Measurements from ENCODE around the gene ZFP91.

Gene ZFP91

DNA sequence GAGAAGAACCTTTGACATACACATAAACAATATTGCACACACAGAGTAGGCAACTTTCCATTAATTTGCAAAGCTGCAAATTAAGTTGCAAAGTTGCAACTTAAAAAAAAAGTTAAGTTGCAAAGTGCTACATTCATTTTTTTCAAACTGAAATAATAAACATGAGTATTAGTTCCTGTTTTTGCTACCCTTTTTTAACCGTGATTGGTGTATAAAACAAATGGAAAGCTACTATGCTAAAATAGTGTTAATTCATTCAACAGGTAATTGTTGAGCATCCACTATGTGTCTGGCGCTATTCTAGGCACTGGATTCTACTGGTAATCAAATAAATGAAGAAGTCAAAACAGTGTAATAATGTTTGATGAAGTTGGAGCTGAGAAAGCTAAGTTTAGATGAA, 8.1 kb downstream of the ZFP91 start:
- no peak for DNase-seq

DNA sequence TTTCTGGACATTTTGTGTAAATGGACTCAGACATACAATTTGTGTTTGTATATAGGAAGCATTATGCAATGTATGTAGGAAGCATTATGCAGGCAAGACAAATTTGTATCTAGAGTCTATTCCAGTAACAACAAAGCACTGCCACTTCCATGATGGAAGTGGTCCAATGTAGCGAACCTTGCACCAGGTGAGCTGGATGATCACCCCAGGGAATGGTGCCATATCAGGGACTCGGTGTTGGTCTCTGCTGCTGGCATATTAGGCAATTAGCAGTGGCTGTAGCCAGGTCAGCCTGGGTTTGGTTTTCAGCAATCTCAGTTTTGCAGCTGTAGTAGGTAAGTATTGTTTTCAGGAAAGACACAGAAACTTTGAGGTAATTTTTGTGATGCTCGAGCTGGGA, 12.8 kb downstream of the ZFP91 start:
- DNase-seq, result no peak

DNA sequence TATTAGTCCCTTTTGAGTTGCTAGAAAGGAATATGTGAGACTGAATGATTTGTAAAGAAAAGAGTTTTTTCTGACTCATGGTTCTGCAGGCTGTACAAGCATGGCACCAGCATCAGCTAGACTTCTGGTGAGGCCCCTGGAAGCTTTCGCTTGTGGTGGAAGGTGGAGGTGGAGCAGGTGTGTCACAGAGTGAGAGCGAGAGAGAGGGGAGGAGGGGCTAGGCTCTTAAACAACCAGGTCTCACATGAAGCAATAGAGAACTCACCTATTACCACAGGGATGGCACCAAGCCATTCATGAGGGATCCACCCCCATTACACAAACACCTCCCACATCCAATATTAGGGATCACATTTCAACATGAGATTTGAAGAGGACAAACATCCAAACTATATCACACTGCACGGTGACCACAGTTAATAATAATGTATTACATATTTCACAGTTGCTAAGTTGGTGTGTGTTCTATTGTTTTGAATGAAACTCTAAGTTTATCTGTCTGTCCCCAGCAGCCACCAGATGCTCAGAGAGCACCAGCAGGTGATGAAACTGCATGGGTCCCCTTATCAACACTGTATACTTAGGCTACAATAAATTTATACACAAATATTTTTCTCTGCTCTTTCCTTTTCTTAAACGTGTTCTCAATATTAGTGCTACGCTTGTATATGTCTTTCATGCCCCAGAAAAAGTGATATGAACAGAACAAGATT, 14.1 kb downstream of the ZFP91 start:
- no peak for DNase-seq

DNA sequence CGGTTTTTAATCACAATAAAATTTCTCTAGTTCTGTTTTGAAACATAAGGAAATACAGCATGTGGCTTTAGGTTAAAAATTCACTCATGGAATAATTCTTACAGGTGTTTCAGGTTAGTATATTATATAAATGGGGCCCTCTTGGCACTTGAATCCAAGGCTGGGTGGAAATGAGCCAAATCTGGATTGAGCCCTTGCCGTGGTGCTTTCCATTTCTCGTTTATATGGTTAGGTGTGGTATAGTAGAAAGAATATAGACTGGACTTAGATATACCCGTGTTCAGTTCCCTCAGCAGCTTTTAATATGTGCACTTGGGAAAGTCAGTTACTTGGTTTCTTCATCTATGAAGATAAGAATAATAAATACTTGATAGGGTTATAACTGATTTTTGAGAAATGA, 16.0 kb downstream of the ZFP91 start:
- DNase-seq, result no peak

DNA sequence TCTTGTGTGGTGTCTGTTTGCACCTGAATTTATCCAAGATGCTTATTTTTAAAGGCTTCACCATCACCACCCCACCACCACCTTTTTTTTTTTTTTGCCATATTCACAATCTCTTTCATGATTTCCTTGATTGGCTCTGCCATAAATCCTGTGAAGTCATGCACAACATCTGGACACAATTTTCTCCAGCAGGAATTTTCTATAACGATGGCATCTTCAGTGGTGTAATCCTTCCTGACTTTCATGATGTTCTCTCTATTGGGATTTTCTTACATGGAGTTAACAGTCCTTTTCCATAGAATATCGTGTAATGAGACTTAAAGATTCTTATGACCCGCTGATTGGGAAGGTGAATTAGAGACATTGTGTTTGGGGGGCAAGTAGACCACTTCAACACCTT, 17.8 kb downstream of the ZFP91 start:
- no peak for DNase-seq

DNA sequence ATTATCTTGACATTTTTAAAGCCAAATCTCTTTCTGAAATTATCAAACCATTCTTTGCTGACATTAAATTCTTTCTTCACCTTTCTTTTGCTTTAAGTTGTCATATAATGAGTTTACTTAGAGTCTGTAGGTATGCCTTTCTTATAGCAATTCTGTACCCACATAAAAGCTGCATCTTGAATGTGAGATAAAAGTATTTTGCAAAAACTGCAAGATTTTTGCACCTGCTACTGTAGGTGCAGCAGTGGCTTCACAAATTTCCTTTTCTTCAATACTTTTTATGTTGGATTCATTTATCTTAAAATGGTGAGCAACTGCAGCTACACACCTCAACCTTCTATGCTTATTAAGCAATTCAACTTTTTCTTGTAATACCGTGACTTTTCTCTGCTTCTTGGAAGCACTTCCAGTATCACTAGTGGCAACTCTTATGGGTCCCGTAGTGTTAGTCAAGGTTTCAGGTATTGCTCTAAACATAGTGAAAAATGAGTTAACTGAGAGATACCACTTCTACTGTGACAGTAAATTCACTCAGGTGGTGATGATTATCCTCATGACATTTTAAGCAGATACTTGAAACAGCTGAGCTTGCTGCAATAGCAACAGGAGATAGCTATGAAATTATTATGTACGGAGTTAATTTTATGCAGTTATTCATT, 18.8 kb downstream of the ZFP91 start:
- DNase-seq, result no peak

DNA sequence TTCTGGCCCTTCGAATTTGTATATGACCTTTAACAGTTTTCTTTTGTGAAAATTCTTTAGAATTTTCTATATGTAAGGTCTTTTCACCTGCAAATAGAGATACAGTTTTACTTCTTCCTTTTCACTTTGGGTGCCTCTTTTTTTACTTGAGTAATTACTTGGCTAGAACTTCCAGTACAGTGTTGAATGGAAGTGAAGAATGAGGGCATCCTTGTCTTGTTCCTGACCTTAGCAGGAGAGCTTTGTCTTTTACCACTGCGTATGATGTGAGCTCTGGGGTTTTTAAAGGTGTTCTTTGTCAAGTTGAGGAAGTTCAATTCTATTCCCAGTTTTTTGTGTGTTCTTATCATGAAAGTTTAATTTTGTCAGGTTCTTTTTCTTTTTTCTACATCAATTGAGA, 21.6 kb downstream of the ZFP91 start:
- no peak for DNase-seq

DNA sequence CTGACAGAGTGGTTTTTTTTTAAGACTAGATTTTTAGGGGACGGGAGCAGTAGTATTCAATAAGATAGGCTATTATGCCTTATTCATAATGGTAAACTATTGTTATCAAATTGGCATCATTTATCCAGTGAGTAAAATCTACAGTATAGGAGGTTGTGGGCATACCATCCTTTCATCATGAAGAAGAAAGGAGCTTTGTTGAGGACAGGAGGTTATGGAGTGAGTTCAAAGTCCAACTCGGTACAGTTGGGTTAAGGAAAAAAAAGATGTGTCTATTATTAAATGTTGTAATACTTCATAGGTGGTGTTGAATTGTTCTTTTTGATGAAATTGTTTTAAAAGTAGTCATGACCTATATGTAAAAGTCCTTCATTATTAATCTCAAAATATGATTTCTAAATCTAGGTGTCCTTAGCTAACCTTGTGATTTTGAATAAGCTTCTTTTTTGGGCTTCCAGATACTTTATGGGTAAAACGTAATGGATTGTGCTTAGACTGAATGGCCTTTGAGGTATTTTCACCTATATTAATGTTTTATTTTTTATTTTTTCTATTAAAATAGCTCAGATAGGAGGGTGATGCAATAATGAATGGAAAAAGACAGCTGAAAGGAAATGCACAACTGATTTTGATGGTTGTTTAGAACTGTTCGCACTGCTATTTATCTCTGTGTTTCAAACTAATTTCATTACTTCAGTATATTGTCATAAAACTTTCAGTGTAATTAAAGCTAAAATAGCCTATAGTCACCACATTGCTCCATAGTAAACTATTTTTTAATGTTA, 28.3 kb downstream of the ZFP91 start:
- no peak for DNase-seq

DNA sequence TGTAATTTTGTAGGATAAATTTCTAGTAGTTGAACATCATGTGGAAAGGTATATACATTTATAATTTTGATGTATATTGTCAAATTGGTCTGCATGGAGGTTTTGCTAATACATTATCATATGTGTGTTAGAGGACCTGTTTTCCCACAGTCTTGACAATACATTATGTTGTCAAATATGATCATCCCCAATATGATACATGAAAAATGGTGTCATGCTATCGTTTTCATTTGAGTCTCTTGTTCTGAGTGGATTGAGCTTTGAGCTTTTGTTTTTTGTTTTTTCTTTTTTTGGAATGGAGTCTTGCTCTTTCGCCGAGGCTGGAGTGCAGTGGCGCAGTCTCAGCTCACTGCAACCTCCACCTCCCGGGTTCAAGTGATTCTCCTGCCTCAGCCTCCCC, 29.5 kb downstream of the ZFP91 start:
- no peak for DNase-seq

DNA sequence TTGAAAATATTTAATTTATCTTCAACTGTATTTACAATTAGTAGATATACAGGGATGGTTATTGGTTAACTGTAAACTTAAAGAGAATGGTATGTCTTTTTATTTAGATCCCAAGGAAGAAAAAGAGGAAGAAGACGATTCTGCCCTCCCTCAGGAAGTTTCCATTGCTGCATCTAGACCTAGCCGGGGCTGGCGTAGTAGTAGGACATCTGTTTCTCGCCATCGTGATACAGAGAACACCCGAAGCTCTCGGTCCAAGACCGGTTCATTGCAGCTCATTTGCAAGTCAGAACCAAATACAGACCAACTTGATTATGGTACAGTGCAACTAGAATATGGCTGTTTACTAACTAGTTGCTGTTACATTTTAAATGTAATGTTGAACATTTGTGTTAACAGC, 30.9 kb downstream of the ZFP91 start:
- DNase-seq, result no peak

DNA sequence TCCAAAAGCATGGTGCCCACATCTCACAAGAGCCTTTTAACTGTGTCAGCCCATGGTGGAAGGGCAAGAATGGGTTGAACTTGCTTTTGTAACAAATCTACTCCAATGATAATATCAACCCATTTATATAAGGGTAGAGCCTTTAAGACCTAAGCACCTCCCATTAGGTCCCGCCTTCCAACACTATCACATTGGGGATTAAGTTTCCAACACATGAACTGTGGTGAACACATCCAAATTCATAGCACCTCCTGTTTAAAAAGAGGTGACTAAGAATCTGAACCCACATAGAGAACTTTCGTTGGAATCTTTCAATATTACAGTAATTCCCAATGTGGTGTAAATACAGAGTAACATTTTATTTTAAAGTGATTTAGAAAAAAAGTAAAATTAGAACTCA, 34.4 kb downstream of the ZFP91 start:
- no peak for DNase-seq

DNA sequence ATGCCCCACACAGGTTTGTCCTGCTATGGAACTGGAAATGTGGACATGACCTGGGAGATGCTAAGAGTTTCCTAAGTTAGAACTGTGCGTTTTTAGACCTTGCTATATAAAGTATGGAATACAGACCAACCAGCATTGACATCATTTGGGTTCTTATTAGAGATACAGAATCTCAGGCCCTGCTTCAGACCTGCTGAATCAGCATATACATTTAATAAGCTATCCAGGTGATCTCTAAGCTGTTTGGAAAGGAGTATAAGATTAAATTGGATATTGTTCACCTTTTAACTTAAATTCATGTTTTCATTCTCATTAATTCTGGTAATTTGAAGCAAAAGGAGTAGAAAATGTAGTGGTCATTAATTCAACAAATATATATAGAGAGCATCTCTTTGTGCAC, 36.7 kb downstream of the ZFP91 start:
- no peak for DNase-seq

DNA sequence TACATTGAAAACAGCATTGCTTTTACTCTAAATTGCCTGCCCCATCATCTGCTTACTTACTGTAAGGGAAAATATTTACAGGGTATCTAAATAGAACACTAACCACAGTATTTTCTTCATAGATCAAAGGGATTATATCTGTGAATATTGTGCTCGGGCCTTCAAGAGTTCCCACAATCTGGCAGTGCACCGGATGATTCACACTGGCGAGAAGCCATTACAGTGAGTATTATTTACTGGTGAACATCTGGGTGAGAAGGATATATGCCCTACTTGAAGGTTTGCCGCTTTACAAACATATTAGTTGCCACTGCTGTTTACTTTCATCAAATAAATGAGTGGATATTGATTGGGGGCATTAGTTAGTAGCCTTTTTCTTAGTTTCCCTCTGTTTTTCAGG, 37.7 kb downstream of the ZFP91 start:
- DNase-seq, result no peak

DNA sequence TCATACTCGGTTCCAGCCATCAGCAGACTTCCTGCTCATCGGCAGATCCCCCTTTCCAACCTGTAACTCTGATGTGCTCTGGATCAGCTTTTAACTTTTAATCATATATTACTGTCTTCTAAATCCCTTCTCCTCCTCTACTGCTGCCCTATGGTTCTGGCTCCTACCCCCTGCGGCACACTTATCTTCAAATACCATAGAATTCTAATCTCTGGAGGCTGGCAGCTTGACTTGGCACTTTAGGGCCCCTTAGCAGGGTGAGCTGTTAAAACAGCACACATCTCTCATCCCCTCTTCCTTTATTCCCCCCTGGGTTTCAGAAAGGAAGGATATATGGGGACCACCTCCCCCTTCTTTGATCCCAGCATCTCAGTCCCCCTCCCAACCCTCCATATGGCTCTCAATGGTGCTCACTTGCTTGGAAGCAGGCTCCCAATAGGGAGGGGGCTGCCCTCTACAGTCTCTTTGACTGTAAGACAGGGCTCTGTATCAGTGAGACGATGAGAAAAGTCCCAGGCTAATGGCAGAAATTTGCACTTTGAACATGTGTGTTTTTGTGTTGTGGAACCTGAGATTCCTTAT, 39.2 kb downstream of the ZFP91 start:
- DNase-seq, result no peak

DNA sequence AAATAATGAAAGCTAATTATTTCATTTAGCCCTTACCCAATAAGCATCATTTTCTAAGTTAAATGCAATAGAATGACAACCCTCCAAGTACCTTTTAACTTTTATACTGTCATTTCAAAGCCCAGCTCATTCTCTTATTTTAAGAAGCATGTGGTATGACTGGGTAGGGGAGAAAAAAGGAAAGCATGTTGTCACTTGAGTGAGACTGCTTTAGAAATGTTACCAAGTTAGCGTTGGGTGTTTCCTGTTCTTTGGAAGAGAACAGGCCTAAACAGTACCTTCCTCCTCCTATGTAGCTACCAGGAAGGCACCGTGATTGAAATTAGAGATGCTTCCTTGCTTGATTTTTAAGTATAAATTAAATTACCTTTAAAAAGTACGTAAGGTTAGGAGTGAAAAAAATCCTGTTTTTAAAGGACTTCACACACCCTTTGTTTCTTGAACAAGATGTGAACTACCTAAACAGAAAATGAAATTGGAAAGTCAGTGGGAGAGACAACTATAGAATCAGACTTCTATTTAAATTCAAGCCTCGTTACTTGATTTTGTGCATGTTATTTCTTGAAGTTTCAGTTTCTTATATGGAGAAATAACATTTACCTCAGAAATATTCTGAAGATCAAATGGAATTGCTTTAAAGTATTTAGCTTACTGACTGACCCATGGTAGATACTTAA, 42.9 kb downstream of the ZFP91 start:
- DNase-seq, result no peak

DNA sequence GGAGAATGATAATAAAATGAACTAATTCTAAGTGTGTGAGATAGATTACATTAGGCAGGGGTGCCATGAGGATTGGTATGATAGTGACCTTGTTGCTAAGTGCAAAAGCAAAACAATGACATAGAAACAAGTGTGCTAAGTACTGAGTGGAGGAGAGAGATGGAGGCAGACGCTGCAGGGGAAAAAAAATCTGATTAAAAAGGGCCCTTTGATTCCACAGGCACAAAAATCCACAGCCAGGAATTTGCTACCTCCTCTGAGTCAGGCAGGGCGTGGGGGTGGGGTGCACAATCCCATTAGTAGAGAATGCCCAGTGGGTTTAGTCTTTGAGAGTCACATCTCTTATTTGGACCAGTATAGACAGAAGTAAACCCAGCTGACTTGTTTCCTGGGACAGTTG, 43.5 kb downstream of the ZFP91 start, which contains the start of gene CNTF:
Gene CNTF, plus strand, starts transcription at position 322 of the 400 bp plus-strand sequence. CDS start 88 bp downstream, outside the sequence.
- no peak for DNase-seq

DNA sequence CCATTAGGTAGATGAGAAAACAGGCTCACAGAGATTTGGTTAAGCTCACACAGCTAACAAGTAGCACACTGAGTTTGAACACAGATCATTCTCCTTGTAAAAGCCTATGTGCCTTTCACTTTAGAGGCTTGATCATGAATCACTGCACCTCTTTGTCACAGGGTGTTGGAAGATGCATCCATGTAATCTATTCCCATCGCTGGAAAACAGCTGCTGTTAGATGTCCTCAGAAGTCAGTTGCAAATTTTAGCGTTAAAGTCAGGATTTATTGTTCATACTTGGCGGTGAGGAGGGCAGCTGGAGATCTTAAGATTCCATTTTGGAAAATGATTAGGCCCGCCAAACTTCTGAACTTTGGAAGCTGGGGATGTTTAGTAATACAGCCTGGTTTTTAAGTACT, 46.2 kb downstream of the ZFP91 start:
- no peak for DNase-seq

DNA sequence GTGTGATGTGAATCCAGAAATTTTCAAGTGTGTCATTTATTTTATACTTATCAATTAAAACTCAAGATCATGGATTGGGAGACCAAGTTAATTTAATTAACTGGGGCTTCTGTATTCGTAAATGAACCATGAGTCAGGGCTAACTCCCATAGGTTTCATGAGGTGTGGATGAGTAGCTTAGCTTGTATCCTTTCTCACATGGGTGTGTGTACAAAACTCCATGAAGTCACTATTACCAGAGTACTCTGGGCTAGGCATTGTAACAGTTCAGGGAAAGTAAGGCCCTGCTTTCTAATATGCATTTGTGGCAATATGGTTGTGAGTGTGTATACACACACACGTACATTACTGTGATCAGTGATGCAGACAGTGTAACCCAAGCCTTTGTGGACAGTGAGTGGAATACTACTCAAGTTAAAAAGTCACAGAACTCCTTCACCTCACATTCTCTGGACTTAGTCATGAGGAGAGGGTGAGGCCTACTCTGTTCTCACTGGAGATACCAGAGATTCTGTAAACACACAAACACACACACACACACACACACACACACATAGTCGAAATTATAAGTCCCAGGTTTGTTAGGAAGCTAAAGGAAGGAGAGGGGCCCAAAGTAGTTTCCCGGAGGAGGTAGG, 47.1 kb downstream of the ZFP91 start:
- no peak for DNase-seq

DNA sequence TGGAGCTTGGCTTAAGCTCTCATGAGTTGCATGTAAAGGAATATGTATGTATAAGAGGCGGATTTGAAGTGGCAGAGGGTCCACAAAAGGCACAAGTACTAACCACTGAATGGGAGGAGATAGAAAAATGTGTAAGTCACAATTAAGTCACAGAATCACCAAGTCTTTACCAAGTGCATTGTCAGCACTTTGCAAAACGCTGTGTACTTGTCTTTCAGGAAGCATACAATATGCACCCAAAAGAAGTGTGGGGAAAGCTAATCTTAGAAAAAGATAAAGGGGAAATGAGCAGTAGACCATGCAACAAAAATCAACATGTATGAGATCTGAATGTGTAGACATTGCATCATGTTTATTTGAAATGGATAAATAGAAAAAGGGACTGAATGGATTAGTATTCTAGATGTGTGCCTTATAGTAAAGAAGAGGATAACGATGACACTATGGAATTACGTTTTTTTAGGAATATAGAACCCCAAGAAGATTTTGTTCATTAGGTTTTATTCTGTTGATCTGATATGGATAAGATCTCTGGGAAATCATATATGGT, 48.1 kb downstream of the ZFP91 start:
- DNase-seq, result no peak

DNA sequence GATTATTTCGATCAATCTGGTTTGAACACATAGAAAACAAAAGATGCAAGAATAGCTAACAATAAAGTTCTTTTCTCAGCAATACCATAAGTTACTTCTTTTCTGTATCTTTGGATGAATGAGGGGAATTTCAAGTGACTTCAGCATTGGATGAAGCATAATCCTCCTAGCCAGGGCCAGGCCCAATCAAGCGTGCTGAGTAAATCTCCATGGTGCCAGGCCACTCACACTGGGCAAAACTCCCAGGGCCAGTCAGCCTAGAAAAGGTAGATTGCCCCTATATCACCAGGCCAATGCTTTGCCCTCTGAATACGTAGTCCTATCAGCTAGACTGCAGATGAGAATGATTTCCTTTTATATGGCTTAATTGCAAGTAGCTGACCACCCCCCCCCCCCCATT, 49.6 kb downstream of the ZFP91 start:
- no peak for DNase-seq

DNA sequence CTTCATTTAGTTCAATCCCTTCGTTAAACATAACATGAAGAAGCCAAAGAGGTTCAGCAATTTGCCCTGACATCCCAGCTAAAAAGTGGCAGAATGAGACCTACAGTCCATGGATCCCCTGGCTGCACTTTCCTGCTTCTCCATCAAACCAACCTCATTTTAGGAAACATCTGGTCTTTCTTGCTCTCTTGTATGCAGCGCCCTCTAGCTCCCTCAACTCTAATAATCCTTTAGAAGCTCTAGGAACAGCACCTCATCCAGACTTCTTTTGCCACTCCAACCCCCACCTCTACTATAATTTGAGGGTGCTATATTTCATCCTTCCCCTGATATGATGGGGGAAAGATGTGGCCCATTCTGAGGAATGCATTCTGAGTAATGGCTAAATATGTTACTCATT, 51.0 kb downstream of the ZFP91 start:
- DNase-seq, result no peak

DNA sequence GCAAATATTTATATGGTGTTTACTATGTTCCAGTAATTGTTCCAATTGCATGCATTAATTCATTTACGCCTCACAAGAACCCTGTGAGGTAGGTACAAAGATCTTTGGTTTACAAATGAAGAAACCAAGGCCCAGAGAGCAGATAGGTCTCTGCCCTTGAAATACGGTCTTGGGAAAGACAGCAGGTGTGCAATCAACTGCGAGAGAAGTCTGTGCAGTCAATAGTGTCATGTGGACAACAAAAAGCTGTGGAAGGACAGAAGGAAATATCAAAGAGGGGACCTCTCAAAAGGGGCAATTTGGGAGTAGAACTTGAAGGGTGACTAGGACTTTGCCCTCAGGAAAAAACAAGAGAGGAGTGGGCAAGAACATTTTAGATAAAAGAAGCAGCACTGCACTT, 52.5 kb downstream of the ZFP91 start:
- DNase-seq, result no peak
